Liver (tissue), 9 donors: ENCODE results near the gene RALGAPB. TPM values are rescaled to one million over a fixed set of nuclear protein-coding genes. Genes with fewer than 3 reads are reported as not detected.
"Not testable (repeated sequence)": the region's sequence is repeated elsewhere in the genome, so short reads cannot be mapped to it uniquely, and the experiment has no call there.

Experiments
- DNase-seq: peaks from one replicate; pipeline ENCODE4 v3.0.0-alpha.2; 2017; ENCODE audit warnings: low spot score
- H3K27ac ChIP-seq, 2 donors: one replicate each; pipeline ENCODE4 v1.7.0; 2013; ENCODE audit warnings: inconsistent platforms in 2 of 2, low read length in 2 of 2, control low read depth in 1 of 2, low read depth in 1 of 2, mild to moderate bottlenecking in 1 of 2
- H3K27me3 ChIP-seq, 4 donors: one replicate each; pipeline versions ENCODE4 v1.6.1 to v1.7.0; 2013; ENCODE audit warnings: low read length in 3 of 4, inconsistent platforms in 1 of 4, mild to moderate bottlenecking in 1 of 4, moderate library complexity in 1 of 4; ENCODE audit not compliant: control insufficient read depth in 4 of 4, insufficient read depth in 4 of 4
- H3K36me3 ChIP-seq, 4 donors: one replicate each; pipeline versions ENCODE4 v1.6.1 to v1.7.0; 2013; ENCODE audit warnings: low read length in 3 of 4, mild to moderate bottlenecking in 3 of 4, low read depth in 1 of 4, moderate library complexity in 1 of 4; ENCODE audit not compliant: control insufficient read depth in 4 of 4, insufficient read depth in 3 of 4
- H3K4me1 ChIP-seq, 4 donors: one replicate each; pipeline versions ENCODE4 v1.6.1 to v1.7.0; 2013; ENCODE audit warnings: low read length in 3 of 4, mild to moderate bottlenecking in 3 of 4, moderate library complexity in 1 of 4; ENCODE audit not compliant: control insufficient read depth in 4 of 4, insufficient read depth in 4 of 4
- H3K4me3 ChIP-seq, 3 donors: one replicate each; pipeline versions ENCODE4 v1.6.1 to v1.7.0; 2013; ENCODE audit warnings: low read length in 3 of 3, control low read depth in 1 of 3, low read depth in 1 of 3, mild to moderate bottlenecking in 1 of 3
- H3K9ac ChIP-seq, 2 donors: one replicate each; pipeline ENCODE4 v1.7.0; 2013; ENCODE audit warnings: low read length in 2 of 2, mild to moderate bottlenecking in 2 of 2, moderate library complexity in 2 of 2, control low read depth in 1 of 2, low read depth in 1 of 2
- H3K9me3 ChIP-seq, 4 donors: one replicate each; pipeline versions ENCODE4 v1.6.1 to v1.7.0; 2013; ENCODE audit warnings: low read length in 3 of 4; ENCODE audit not compliant: control insufficient read depth in 4 of 4
- ATF3 ChIP-seq: IDR thresholded peaks from 2 replicates; pipeline ENCODE4 v1.6.1; 2016; ENCODE audit warnings: antibody characterized with exemption
- EGR1 ChIP-seq, 2 donors: IDR thresholded peaks; 2 replicates each; pipeline ENCODE4 v1.6.1; 2016 to 2018; ENCODE audit warnings: antibody characterized with exemption in 2 of 2, low read depth in 2 of 2
- FOXA1 ChIP-seq: IDR thresholded peaks from 2 replicates; pipeline ENCODE4 v1.6.1; 2016; ENCODE audit warnings: antibody characterized with exemption
- FOXA2 ChIP-seq: IDR thresholded peaks from 2 replicates; pipeline ENCODE4 v1.6.1; 2016; ENCODE audit warnings: antibody characterized with exemption
- GABPA ChIP-seq, 2 donors: IDR thresholded peaks in 1 of 2; conservative IDR thresholded peaks in 1 of 2; 2 replicates each; pipeline ENCODE4 v1.6.1; 2016; ENCODE audit warnings: antibody characterized with exemption in 2 of 2, mild to moderate bottlenecking in 1 of 2, moderate library complexity in 1 of 2
- HNF4A ChIP-seq, 2 donors: conservative IDR thresholded peaks; 2 replicates each; pipeline ENCODE4 v1.6.1; 2016; ENCODE audit warnings: antibody characterized with exemption in 2 of 2, mild to moderate bottlenecking in 2 of 2
- HNF4G ChIP-seq: IDR thresholded peaks from 2 replicates; pipeline ENCODE4 v1.6.1; 2016; ENCODE audit warnings: antibody characterized with exemption
- JUND ChIP-seq, 2 donors: IDR thresholded peaks; 2 replicates each; pipeline ENCODE4 v1.6.1; 2016; ENCODE audit warnings: antibody characterized with exemption in 2 of 2
- MAX ChIP-seq: IDR thresholded peaks from 2 replicates; pipeline ENCODE4 v1.6.1; 2016; ENCODE audit warnings: antibody characterized with exemption
- NR2F2 ChIP-seq: IDR thresholded peaks from 2 replicates; pipeline ENCODE4 v1.6.1; 2016; ENCODE audit warnings: antibody characterized with exemption
- RAD21 ChIP-seq, 2 donors: IDR thresholded peaks; 2 replicates each; pipeline ENCODE4 v1.6.1; 2016; ENCODE audit warnings: antibody characterized with exemption in 2 of 2, mild to moderate bottlenecking in 2 of 2
- REST ChIP-seq: IDR thresholded peaks from 2 replicates; pipeline ENCODE4 v1.6.1; 2016; ENCODE audit warnings: antibody characterized with exemption, mild to moderate bottlenecking
- RXRA ChIP-seq, 2 donors: IDR thresholded peaks; 2 replicates each; pipeline ENCODE4 v1.6.1; 2017 to 2018; ENCODE audit warnings: antibody characterized with exemption in 2 of 2, mild to moderate bottlenecking in 1 of 2
- SP1 ChIP-seq: IDR thresholded peaks from 2 replicates; pipeline ENCODE4 v1.6.1; 2018; ENCODE audit warnings: antibody characterized with exemption, mild to moderate bottlenecking
- TAF1 ChIP-seq: conservative IDR thresholded peaks from 2 replicates; pipeline ENCODE4 v1.6.1; 2016; ENCODE audit warnings: antibody characterized with exemption, mild to moderate bottlenecking
- YY1 ChIP-seq: IDR thresholded peaks from 2 replicates; pipeline ENCODE4 v1.6.1; 2016; ENCODE audit warnings: antibody characterized with exemption, mild to moderate bottlenecking
- WGBS: extraction: QIAGEN DNeasy Blood & Tissue Kit; methylation state at CpG from one replicate; pipeline ENCODE4 v1.1.7; 2013; 5-methylcytosine and 5-hydroxymethylcytosine counted together
- polyA plus RNA-seq, 2 donors: library from polyadenylated mRNA; stranded (reverse) in 1 of 2; unstranded in 1 of 2; fragments of 200-250 nt in 1 of 2; fragments of >200 nt in 1 of 2; fragmentation: Nextera tagmentation in 1 of 2; extraction: Ambion mirVana in 1 of 2; gene quantifications; one replicate each; pipeline versions ENCODE4 v1.2.1 to v1.2.3, GENCODE V29; 2013 to 2015
- total RNA-seq, 2 donors: library from RNA; depleted of rRNA; stranded (reverse); fragments of >200 nt; gene quantifications; one replicate each; pipeline ENCODE4 v1.2.3, GENCODE V29; 2014
- TF ChIP-seq, protein P1 (sequence below): fragments of 150-350 bp; IDR thresholded peaks from 2 replicates; pipeline ENCODE4 v1.5.1; 2017; ENCODE audit warnings: improper control_type of control experiment, low read depth, low read length; ENCODE audit not compliant: missing input control
- TF ChIP-seq, protein P2 (sequence below): IDR thresholded peaks from 2 replicates; pipeline ENCODE4 v1.6.1; 2016; ENCODE audit warnings: antibody characterized with exemption
- donor health status: healthy.
- donor health status: healthy.
- donor health status: healthy.
- donor health status: healthy.
- donor health status: healthy.

Gene RALGAPB
- total and polyA plus RNA-seq, 4 donors = 4.3 to 19.7 (median 9.5) TPM

DNA sequence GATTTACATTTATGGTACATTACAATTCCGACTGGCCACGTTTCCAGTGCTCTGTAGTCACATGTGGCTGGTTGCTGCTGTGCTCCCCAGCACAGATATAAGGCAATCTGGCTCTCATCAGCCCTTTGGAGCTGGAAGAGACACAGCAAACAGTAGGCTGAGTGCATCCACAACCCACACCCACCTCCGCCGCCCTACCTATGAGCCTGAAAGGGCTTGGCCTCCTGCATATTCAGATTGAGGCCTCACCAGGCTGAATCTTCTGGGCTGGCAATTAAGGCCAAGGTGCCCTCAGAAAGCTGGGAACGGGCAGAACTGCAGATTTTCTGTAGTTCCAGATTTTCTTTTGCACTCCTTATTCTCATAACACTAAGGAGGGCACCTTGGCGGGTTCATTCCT lies 34.8 kb upstream of the RALGAPB start (continued):
- TF ChIP-seq HNF4A (conservative IDR thresholded peaks at IDR 0.05) (no peak), RAD21 (IDR thresholded peaks at IDR 0.05) (no peak), GABPA (IDR thresholded peaks at IDR 0.05 in 1 of 2, conservative IDR thresholded peaks at IDR 0.05 in 1 of 2) (no peak), FOXA1 (no peak), NR2F2 (no peak), YY1 (no peak)

DNA sequence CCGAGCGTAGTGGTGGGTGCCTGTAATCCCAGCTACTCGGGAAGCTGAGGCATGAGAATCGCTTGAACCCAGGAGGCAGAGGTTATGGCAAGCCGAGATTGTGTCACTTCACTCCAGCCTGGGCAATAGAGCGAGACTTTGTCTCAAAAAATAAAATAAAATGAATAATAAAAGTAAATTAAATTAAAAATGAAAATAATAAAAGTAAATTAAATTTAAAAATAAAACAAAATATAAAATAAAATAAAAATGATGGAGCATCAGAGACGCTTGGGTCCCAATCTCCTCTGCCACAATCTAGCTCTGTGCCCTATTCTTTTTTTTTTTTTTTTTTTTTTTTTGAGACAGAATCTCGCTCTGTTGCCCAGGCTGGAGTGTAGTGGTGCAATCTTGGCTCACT lies 31.5 kb upstream of the RALGAPB start:
- not testable (repeated sequence) for H3K36me3 ChIP-seq, H3K27me3 ChIP-seq, H3K4me1 ChIP-seq, DNase-seq, H3K9me3 ChIP-seq, H3K9ac ChIP-seq, H3K27ac ChIP-seq, H3K4me3 ChIP-seq
- WGBS = 93% methylated on average over 8 of the region's 8 CpGs

DNA sequence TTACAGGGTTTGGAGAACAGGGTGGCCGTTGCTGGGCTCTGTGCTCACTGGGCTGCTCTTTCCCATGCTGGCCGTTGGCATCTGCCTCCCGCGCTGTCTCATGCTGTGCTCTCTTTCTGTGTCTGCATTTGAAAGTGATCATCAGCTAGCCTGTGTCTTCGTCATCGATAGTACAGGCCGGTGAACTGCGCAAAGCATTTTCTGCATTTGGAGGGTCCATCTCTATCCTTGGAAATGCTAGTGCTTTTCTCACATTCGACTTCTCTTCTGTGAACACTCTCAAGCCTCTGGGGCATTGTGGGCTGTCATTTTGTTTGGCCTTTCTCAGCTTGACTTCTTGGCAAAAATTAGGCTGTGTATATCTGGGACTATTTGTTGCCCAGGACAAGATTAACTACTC lies 30.7 kb upstream of the RALGAPB start:
- H3K4me3 ChIP-seq = no peak overlapping the region
- no peaks in the 10 kb centered on the region for H3K27me3 ChIP-seq
- WGBS = 70% methylated on average over 9 of the region's 9 CpGs
- no peaks in the 10 kb centered on the region for H3K36me3 ChIP-seq
- no peak overlapping the region for H3K27ac ChIP-seq
- no peaks in the 10 kb centered on the region for H3K9me3 ChIP-seq
- TF ChIP-seq REST (no peak), RAD21 (IDR thresholded peaks at IDR 0.05) (no peak), EGR1 (IDR thresholded peaks at IDR 0.05; ENCODE audit: low read depth in 2 of 2) (no peak), NR2F2 (no peak), FOXA2 (no peak), HNF4A (conservative IDR thresholded peaks at IDR 0.05) (no peak), TAF1 (no peak), ATF3 (no peak), FOXA1 (no peak), JUND (IDR thresholded peaks at IDR 0.05) (no peak), HNF4G (no peak), MAX (no peak), RXRA (IDR thresholded peaks at IDR 0.05) (no peak), GABPA (IDR thresholded peaks at IDR 0.05 in 1 of 2, conservative IDR thresholded peaks at IDR 0.05 in 1 of 2) (no peak), SP1 (no peak), YY1 (no peak)
- TF ChIP-seq, protein P1, sequence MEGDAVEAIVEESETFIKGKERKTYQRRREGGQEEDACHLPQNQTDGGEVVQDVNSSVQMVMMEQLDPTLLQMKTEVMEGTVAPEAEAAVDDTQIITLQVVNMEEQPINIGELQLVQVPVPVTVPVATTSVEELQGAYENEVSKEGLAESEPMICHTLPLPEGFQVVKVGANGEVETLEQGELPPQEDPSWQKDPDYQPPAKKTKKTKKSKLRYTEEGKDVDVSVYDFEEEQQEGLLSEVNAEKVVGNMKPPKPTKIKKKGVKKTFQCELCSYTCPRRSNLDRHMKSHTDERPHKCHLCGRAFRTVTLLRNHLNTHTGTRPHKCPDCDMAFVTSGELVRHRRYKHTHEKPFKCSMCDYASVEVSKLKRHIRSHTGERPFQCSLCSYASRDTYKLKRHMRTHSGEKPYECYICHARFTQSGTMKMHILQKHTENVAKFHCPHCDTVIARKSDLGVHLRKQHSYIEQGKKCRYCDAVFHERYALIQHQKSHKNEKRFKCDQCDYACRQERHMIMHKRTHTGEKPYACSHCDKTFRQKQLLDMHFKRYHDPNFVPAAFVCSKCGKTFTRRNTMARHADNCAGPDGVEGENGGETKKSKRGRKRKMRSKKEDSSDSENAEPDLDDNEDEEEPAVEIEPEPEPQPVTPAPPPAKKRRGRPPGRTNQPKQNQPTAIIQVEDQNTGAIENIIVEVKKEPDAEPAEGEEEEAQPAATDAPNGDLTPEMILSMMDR = no peak
- TF ChIP-seq, protein P2, sequence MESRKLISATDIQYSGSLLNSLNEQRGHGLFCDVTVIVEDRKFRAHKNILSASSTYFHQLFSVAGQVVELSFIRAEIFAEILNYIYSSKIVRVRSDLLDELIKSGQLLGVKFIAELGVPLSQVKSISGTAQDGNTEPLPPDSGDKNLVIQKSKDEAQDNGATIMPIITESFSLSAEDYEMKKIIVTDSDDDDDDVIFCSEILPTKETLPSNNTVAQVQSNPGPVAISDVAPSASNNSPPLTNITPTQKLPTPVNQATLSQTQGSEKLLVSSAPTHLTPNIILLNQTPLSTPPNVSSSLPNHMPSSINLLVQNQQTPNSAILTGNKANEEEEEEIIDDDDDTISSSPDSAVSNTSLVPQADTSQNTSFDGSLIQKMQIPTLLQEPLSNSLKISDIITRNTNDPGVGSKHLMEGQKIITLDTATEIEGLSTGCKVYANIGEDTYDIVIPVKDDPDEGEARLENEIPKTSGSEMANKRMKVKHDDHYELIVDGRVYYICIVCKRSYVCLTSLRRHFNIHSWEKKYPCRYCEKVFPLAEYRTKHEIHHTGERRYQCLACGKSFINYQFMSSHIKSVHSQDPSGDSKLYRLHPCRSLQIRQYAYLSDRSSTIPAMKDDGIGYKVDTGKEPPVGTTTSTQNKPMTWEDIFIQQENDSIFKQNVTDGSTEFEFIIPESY = no peak
- no peak for DNase-seq
- no peaks in the 10 kb centered on the region for H3K4me1 ChIP-seq
- H3K9ac ChIP-seq = no peak overlapping the region
